GM12864 (cell line): Measurements from ENCODE around the gene FLYWCH1.

Source experiments
- DNase-seq: peaks from one replicate; pipeline ENCODE4 v3.0.0-alpha.2; 2011; ENCODE audit warnings: low read depth
- H3K4me3 ChIP-seq: 2 replicates; pipeline ENCODE4 v1.5.1; 2011; ENCODE audit warnings: mild to moderate bottlenecking, low read depth, low read length, control low read depth
- TF ChIP-seq, protein P1 (sequence below): IDR thresholded peaks from 2 replicates; pipeline ENCODE4 v1.5.1; 2011; ENCODE audit warnings: low read depth, mild to moderate bottlenecking, moderate library complexity, low read length, control low read depth, inconsistent platforms; ENCODE audit errors: missing control alignments

FLYWCH1 gene

GRCh38 chr16:2884041-2884451, 27.7 kb upstream of the FLYWCH1 start:
- H3K4me3 ChIP-seq = peak overlapping the region; percentile 81
- TF ChIP-seq, protein P1, sequence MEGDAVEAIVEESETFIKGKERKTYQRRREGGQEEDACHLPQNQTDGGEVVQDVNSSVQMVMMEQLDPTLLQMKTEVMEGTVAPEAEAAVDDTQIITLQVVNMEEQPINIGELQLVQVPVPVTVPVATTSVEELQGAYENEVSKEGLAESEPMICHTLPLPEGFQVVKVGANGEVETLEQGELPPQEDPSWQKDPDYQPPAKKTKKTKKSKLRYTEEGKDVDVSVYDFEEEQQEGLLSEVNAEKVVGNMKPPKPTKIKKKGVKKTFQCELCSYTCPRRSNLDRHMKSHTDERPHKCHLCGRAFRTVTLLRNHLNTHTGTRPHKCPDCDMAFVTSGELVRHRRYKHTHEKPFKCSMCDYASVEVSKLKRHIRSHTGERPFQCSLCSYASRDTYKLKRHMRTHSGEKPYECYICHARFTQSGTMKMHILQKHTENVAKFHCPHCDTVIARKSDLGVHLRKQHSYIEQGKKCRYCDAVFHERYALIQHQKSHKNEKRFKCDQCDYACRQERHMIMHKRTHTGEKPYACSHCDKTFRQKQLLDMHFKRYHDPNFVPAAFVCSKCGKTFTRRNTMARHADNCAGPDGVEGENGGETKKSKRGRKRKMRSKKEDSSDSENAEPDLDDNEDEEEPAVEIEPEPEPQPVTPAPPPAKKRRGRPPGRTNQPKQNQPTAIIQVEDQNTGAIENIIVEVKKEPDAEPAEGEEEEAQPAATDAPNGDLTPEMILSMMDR = no peak
- DNase-seq = no peak

DNA sequence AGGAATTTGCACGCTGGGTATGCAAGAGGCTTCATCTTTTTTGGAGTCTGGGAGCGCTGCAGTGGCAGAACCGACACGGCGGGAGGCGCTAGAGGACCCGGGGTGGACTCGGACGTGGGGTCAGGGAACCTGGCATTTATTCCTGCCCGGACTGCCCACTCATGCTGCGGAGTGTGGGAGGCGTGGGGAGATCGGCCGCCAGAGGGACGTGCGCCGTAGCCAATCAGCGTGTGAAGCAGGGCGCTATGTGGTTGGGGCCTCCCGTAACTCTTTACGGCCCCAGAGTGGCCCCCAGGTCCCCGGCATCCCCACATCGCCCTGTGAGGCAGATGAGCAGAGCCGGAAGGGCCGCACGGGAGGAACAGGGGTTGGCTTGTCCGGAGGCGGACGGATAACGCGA, 17.5 kb upstream of the FLYWCH1 start:
- DNase-seq = no peak
- TF ChIP-seq, protein P1 = no peak
- H3K4me3 ChIP-seq = no peak overlapping the region

DNA sequence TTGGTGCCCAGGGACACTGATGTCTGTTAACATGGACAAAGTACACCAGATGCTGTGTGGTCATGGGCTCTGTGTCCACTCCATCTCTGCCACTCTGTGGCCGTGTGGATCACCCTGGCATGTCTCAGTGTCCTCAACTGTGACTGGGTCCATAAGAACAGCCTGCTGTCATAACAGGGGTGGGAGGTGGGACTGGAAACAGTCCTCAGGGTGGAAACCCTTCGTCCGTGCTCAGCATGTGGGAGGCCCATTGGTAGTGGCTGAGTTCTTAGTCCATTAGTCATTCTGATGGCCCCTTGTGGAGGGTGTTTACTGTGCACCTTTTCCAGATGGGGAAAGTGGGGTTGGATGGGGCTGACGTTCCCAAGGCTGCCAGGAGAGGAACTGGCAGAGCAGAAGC, 15.9 kb upstream of the FLYWCH1 start:
- DNase-seq = no peak
- TF ChIP-seq, protein P1 = no peak
- no peak overlapping the region for H3K4me3 ChIP-seq

- H3K4me3 ChIP-seq = no peak overlapping the region
- DNase-seq = no peak
- TF ChIP-seq, protein P1 = no peak
Measured at GRCh38 chr16:2896480-2897010, 15.2 kb upstream of the FLYWCH1 start.

DNA sequence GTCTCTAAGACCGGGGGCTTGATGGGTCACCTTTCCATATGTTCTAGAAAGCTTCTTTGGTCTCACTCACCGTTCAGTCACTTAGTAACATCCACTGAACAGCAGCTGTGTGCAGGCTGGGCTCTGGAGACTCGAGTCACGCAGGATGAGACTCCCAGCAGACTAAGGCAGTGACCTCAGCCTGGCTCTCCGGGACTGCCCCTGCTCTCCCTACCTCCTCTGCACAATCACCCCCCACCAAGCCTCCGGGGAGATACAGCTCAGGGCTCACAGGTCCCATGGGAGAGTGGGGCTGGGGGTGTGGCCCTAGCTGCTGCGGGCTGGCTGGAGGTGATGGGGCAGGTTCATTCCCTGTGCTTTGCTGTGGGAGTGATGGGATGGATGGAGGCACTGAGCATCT, 14.6 kb upstream of the FLYWCH1 start:
- no peak for DNase-seq
- H3K4me3 ChIP-seq = no peak overlapping the region
- TF ChIP-seq, protein P1 = no peak

DNA sequence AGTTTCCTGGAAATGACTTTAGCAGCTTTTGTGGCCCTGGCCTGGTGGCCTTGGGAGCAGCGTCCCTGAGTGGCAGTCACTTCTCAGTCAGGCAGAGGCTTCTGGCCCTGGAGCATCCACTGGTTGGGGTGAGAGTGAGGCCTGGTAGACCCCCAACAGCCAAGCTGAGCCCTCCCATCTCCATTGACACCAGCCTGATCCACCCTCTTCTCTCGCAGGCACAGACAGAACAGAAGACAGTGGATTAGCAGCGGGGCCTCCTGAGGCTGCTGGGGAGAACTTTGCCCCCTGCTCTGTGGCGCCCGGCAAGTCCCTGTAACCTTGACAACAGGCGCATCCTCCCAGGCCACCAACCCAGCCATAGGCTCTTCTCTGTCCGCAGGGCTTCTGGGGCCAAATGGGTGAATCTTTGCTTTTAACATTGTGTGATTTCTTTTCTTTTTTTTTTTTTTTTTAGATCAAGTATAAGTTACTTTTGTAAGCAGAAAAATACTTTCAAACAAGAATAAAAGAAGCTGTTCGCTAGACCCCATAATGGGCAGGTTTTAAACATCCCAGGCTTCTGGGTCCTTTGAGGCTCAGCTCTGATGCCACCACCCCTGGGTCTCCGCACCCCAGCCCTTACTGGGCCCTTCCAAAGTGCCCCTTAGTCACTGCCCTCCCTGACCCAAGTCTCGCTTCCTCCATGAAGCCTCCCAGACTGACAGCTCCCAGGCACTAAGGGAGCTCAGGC, 12.7 kb upstream of the FLYWCH1 start:
- no peak for DNase-seq

More for the DNA sequence above, 12.7 kb upstream of the FLYWCH1 start:
- H3K4me3 ChIP-seq = no peak overlapping the region
- TF ChIP-seq, protein P1 = no peak
